HG03520 (cell line): Measurements from ENCODE around the gene GP9.
"Not testable (repeated sequence)": the region's sequence is repeated elsewhere in the genome, so short reads cannot be mapped to it uniquely, and the experiment has no call there.

Source experiments
- ATAC-seq: cut with Tn5 transposase; IDR thresholded peaks from one replicate; pipeline ENCODE4 v1.9.1; 2021; ENCODE audit warnings: mild to moderate bottlenecking, moderate library complexity; ENCODE audit not compliant: unreplicated experiment

The GP9 gene

GRCh38 chr3:129047553-129047839 lies 13.1 kb upstream of the GP9 start:
- no peak for ATAC-seq

- no peak for ATAC-seq
Observed at GRCh38 chr3:129050556-129051295, 9.9 kb upstream of the GP9 start.

DNA sequence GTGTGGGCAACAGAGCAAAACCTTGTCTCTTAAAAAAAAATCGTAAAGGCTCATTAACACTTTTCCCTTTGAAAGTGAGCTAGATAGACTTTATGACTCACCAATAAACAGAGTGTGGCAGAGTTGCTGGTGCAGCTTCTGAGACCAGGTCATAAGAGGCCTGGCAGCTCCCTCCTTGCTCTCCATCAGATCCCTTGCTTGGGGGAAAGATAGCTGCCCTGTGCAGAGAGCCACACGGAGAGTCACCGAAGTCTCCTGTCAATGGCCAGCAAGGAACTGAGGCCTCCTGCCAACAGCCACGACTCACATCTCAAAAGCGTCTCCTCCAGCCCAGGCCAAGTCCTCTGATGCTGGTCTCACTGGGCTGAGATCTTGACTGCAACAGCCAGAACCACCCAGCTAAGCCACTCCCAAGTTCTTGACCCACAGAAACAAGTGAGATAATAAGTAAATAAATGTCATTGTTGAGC lies 8.7 kb upstream of the GP9 start:
- no peak for ATAC-seq

DNA sequence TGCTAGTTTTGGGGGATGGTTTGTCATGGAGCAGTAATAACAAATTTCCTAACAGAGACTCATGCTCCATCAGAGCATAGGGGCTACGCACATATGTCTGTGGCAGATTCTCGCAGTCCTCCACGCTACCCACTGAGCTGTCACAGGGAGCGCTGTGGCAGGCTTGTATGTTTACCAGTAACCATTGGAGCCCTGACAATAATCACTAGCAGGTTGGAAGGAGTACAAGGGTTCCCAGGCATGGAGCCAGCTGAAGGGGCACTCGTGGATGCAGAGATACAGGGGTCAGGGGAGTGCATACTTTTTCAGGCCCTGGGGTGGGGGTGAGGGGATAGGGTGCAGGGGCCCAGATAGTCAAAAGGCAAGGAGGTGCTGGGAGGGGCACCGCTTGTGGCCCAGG lies 7.9 kb upstream of the GP9 start:
- no peak for ATAC-seq

GRCh38 chr3:129054605-129055104 lies 5.9 kb upstream of the GP9 start:
- no peak for ATAC-seq

GRCh38 chr3:129056451-129057173 lies 4.0 kb upstream of the GP9 start:
- no peak for ATAC-seq

- ATAC-seq, result no peak
Observed at GRCh38 chr3:129057249-129057648, 3.3 kb upstream of the GP9 start.

DNA sequence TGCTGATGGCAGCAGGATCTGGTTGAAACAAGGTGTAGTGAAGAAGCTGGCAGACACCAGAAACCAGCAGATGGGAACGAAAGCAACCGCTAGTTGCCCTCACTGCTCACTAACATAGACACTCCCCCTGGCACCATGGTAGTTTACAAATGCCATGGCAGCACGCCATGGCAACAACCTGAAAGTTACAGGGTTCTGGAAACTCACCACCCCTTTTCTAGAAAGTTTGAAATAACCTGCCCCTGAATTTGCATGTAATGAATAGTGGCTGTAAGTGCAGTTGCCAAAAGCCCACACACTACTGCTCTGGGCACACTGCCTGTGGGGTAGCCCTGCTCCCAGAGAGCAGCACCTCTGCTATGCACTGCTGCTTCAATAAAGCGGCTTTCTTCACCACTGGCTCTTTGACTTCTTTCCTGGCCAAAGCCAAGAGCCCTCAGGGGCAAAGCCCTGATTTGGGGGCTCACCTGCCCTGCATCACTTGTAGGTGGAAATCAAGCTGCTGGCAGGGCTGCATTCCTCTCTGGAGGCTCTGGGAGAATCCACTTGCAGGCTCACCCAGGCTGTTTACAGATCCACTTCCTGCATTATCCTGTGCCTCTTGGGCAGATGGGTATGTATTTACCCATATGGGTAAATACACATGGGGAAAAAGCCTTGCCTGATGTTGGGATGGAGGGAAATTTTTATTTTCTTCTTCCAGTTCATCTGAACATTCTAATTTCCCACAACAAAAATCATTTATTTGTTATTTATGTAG lies 2.0 kb upstream of the GP9 start:
- ATAC-seq, result no peak

GRCh38 chr3:129059311-129059958 lies 1.1 kb upstream of the GP9 start:
- no peak for ATAC-seq

- no peak for ATAC-seq
Observed at GRCh38 chr3:129061023-129061887, 676 bp downstream of the GP9 start.

DNA sequence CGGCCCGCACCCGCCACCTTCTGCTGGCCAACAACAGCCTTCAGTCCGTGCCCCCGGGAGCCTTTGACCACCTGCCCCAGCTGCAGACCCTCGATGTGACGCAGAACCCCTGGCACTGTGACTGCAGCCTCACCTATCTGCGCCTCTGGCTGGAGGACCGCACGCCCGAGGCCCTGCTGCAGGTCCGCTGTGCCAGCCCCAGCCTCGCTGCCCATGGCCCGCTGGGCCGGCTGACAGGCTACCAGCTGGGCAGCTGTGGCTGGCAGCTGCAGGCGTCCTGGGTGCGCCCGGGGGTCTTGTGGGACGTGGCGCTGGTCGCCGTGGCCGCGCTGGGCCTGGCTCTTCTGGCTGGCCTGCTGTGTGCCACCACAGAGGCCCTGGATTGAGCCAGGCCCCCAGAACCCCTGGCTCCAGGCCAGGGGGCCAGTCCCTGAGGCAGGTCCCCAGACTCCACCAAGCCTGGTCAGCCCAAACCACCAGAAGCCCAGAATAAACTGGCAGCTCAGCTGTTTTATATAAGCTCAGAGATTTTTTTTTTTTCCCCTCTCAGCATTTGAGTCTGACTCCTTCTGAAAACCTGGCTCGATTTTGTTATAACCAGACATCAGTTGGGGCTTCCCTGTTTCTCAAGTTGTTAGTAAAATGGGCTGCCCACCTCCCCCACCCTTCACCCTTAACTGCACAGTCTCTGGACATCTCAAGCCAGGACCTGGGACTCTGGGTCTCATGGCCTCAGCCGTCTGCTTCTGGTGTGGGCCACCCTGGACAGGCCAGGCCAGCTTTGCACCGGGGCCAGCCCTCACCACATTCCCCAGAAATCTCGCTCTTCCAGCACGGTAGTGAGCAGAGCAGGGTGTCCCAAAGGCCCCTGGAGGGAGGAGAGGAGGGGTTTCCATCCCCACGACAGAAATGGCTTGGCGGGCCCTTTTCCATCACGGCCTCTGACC lies 1.6 kb downstream of the GP9 start:
- no peak for ATAC-seq

DNA sequence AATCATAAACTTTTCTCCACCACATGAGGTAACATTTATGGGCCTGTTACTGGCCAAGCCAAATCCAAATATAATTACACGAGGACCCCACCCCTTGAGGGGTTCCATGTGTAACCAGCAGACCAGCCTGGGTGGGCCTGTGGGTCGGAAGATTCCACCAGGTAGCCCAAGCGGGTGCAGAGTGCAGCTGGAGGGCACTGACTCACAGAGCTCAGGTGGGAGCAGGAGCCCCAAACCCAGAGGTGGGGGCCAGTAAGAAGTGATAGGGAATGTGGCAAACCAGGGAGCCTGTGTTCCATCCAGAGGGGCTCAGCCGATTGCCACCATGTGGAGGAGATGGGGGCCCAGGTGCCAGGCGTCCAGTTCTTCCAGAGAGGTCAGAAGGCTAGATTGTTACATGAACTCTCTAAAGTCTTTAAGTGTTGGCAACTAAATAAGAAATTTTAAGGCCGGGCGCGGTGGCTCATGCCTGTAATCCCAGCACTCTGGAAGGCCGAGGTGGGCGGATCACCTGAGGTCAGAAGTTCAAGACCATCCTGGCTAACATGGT lies 2.6 kb downstream of the GP9 start:
- ATAC-seq, result no peak

DNA sequence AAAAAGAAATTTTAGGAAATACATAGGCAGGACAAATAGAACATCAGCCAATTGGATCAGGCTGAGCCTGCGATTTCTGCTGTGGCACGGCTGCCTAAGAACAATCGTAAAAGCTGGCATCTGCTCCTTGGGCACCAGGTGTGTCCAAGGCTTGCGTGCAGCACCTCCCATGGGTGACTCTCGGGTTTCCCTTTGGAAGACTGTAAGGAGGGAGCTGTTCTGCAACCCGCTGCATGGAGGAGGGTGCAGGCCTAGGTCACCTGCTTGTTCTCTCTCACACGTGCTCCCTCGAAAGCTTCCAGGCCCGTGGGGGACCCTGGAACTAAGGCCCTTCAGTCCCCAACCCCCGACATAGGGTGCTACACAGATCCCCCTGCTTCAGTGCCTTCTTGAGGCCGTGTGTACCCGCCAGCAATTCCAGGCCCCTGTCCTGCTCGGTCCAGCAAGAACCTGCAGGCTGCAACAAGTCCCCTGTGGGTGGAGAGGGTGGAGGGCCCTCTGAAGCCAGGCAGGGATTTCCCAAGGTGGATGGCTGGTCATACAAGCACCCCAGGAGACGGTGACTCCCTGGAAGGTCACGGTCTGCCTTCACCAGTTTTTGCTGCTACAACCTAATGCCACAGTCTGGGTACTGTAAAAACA lies 3.4 kb downstream of the GP9 start:
- ATAC-seq, result no peak

DNA sequence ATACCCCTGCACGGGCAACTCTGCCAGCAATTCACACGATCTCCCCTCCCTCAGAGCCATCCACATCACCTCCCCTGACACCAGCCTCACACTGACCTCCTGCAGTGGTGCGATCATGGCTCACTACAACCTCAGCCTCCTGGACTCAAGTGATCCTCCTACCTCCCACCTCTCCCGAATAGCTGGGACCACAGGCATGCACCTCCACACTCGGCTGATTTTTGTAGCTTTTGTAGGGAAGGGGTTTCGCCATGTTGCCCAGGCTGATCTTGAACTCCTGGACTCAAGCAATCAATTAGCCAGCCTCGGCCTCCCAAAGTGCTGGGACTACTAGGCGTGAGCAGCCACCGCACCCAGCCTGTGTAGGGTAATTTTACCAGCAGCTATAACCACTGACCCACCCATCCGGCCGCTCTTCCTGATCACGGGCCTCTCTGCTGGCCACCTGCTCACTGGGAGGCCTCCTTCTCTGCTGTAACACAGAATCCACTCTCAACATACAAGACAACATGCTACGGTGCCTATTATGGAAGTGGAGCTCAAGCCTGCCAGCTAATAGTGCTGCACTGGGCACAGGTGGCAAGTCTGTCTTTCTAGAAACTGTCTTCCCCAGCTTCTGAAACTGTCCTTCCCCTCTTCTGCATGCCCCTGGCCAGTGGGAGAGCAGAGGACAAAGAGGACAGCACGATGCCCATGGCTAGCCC lies 4.6 kb downstream of the GP9 start:
- no peak for ATAC-seq

DNA sequence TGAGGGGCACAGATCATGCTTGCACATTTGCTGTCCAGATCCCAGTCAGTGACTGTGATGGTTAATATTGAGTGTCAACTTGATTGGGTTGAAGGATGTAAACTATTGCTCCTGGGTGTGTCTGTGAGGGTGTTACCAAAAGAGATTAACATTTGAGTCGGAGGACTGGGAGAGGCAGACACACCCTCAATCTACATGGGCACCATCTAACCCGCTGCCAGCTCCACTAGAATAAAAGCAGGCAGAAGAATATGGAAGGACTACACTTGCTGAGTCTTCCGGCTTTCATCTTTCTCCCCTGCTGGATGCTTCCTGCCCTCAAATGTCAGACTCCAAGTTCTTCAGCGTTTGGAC lies 5.1 kb downstream of the GP9 start:
- no peak for ATAC-seq

DNA sequence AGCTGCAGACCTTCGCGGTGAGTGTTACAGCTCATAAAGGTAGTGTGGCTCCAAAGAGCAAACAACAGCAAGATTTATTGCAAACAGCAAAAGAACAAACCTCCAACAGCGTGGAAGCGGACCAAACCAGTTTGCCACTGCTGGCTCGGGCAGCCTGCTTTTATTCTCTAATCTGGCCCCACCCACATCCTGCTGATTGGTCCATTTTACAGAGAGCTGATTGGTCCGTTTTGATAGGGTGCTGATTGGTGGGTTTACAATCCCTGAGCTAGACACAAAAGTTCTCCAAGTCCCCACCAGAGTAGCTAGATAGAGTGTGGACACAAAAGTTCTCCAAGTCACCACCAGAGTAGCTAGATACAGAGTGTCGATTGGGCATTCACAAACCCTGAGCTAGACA lies 7.1 kb downstream of the GP9 start:
- not testable (repeated sequence) for ATAC-seq

- ATAC-seq, result no peak
Observed at GRCh38 chr3:129068291-129068886, 7.8 kb downstream of the GP9 start.
